Stimulated activated naive B cell treated with anti-CD40 and anti-IgM and Interleukin-4, amounts not matched to agents 10 μg/mL and 1 μg/mL and 100 μg/mL, for 72 hours (primary cell): ENCODE data around the gene NUP214.
"Not testable (repeated sequence)": the region's sequence is repeated elsewhere in the genome, so short reads cannot be mapped to it uniquely, and the experiment has no call there.

Experiments used
- ATAC-seq, 2 donors: fragments of 150-1000 bp; cut with Tn5 transposase; replicated peaks; 2 replicates each; pipeline ENCODE4 v1.10.0; 2021; ENCODE audit warnings: moderate library complexity in 1 of 2
- DNase-seq: peaks from one replicate; pipeline ENCODE4 v3.0.0; 2021
- H3K27ac Mint-ChIP-seq: one replicate; pipeline ENCODE4 v1.8.0; 2022; ENCODE audit warnings: mild to moderate bottlenecking, mixed read lengths
- H3K27me3 Mint-ChIP-seq, 2 donors: one replicate each; pipeline ENCODE4 v1.8.0; 2022; ENCODE audit warnings: mixed read lengths in 2 of 2
- H3K36me3 Mint-ChIP-seq, 2 donors: one replicate each; pipeline ENCODE4 v1.8.0; 2022; ENCODE audit warnings: mixed read lengths in 2 of 2, mild to moderate bottlenecking in 1 of 2
- H3K4me1 Mint-ChIP-seq, 2 donors: one replicate each; pipeline ENCODE4 v1.8.0; 2022; ENCODE audit warnings: mixed read lengths in 2 of 2, mild to moderate bottlenecking in 1 of 2
- H3K4me3 Mint-ChIP-seq, 2 donors: one replicate each; pipeline ENCODE4 v1.8.0; 2022; ENCODE audit warnings: mild to moderate bottlenecking in 2 of 2, mixed read lengths in 2 of 2, moderate library complexity in 1 of 2
- H3K9me3 Mint-ChIP-seq, 2 donors: one replicate each; pipeline ENCODE4 v1.8.0; 2022; ENCODE audit warnings: mixed read lengths in 2 of 2, mild to moderate bottlenecking in 1 of 2

The NUP214 gene

GRCh38 chr9:131238402-131239021 lies 113.1 kb downstream of the NUP214 start:
- H3K9me3 Mint-ChIP-seq: peaks cover 4% of the 10 kb centered on the region in 2 donors
- ATAC-seq (peak; percentile 33 to 41), DNase-seq (peak; percentile 10)
- H3K36me3 Mint-ChIP-seq: peaks cover 16 to 18% of the 10 kb centered on the region in 2 donors
- peak overlapping the region; percentile 79 to 81 for H3K4me3 Mint-ChIP-seq
- H3K27ac Mint-ChIP-seq: peak overlapping the region; percentile 96
- peaks cover 15 to 24% of the 10 kb centered on the region in 2 donors for H3K4me1 Mint-ChIP-seq
- peaks cover 4% of the 10 kb centered on the region in 2 donors for H3K27me3 Mint-ChIP-seq

GRCh38 chr9:131239161-131239975 lies 114.0 kb downstream of the NUP214 start:
- peaks cover 10 to 11% of the 10 kb centered on the region in 2 donors for H3K36me3 Mint-ChIP-seq
- H3K4me3 Mint-ChIP-seq: peak overlapping the region; percentile 67 to 81
- no peak for ATAC-seq
- peaks cover 15 to 24% of the 10 kb centered on the region in 2 donors for H3K4me1 Mint-ChIP-seq
- peaks cover 4% of the 10 kb centered on the region in 2 donors for H3K9me3 Mint-ChIP-seq
- no peak for DNase-seq
- peaks cover 4% of the 10 kb centered on the region in 2 donors for H3K27me3 Mint-ChIP-seq
- H3K27ac Mint-ChIP-seq: peak overlapping the region; percentile 96

- Mint-ChIP-seq H3K27ac (peak overlapping the region; percentile 65), H3K4me1 (peaks cover 15 to 24% of the 10 kb centered on the region in 2 donors), H3K36me3 (peaks cover 3 to 8% of the 10 kb centered on the region in 2 donors), H3K27me3 (peaks cover 4% of the 10 kb centered on the region in 2 donors), H3K4me3 (no peak overlapping the region), H3K9me3 (peaks cover 4% of the 10 kb centered on the region in 2 donors)
- ATAC-seq (no peak), DNase-seq (no peak)
Measured at GRCh38 chr9:131240047-131240921, 114.9 kb downstream of the NUP214 start.

GRCh38 chr9:131244331-131244730 lies 118.9 kb downstream of the NUP214 start:
- not testable (repeated sequence) for H3K4me3 Mint-ChIP-seq, H3K27ac Mint-ChIP-seq, H3K4me1 Mint-ChIP-seq, DNase-seq, H3K36me3 Mint-ChIP-seq, ATAC-seq, H3K27me3 Mint-ChIP-seq, H3K9me3 Mint-ChIP-seq

GRCh38 chr9:131246618-131247017 lies 121.2 kb downstream of the NUP214 start:
- no peak overlapping the region for H3K27ac Mint-ChIP-seq
- ATAC-seq (no peak), DNase-seq (no peak)
- no peaks in the 10 kb centered on the region for H3K36me3 Mint-ChIP-seq
- no peaks in the 10 kb centered on the region for H3K4me1 Mint-ChIP-seq
- no peak overlapping the region for H3K4me3 Mint-ChIP-seq
- no peaks in the 10 kb centered on the region for H3K27me3 Mint-ChIP-seq
- H3K9me3 Mint-ChIP-seq: peaks cover 4% of the 10 kb centered on the region in 2 donors

GRCh38 chr9:131252120-131252519 lies 126.7 kb downstream of the NUP214 start:
- H3K4me3 Mint-ChIP-seq: peak overlapping the region; percentile 79 to 83
- H3K36me3 Mint-ChIP-seq: no peaks in the 10 kb centered on the region
- peak overlapping the region; percentile 94 for H3K27ac Mint-ChIP-seq
- H3K4me1 Mint-ChIP-seq: peaks cover 24 to 43% of the 10 kb centered on the region in 2 donors
- no peak for ATAC-seq
- DNase-seq: no peak
- H3K27me3 Mint-ChIP-seq: no peaks in the 10 kb centered on the region
- H3K9me3 Mint-ChIP-seq: no peaks in the 10 kb centered on the region

- H3K27me3 Mint-ChIP-seq: no peaks in the 10 kb centered on the region
- ATAC-seq (peak; percentile 54 to 59), DNase-seq (peak; percentile 43)
- H3K36me3 Mint-ChIP-seq: peaks cover 3 to 6% of the 10 kb centered on the region in 2 donors
- peak overlapping the region; percentile 21 to 43 for H3K4me3 Mint-ChIP-seq
- no peaks in the 10 kb centered on the region for H3K9me3 Mint-ChIP-seq
- H3K27ac Mint-ChIP-seq: peak overlapping the region; percentile 94
- peaks cover 27 to 52% of the 10 kb centered on the region in 2 donors for H3K4me1 Mint-ChIP-seq
Measured at GRCh38 chr9:131253891-131254491, 128.6 kb downstream of the NUP214 start.

GRCh38 chr9:131254626-131255025 lies 129.2 kb downstream of the NUP214 start:
- Mint-ChIP-seq H3K27ac (peak overlapping the region; percentile 94), H3K36me3 (peaks cover 5 to 9% of the 10 kb centered on the region in 2 donors), H3K4me1 (peaks cover 27 to 52% of the 10 kb centered on the region in 2 donors), H3K4me3 (no peak overlapping the region), H3K27me3 (no peaks in the 10 kb centered on the region), H3K9me3 (no peaks in the 10 kb centered on the region)
- DNase-seq: no peak
- no peak for ATAC-seq

GRCh38 chr9:131255676-131256197 lies 130.4 kb downstream of the NUP214 start:
- H3K9me3 Mint-ChIP-seq: no peaks in the 10 kb centered on the region
- ATAC-seq (no peak), DNase-seq (no peak)
- H3K4me1 Mint-ChIP-seq: peaks cover 29 to 53% of the 10 kb centered on the region in 2 donors
- H3K36me3 Mint-ChIP-seq: peaks cover 15 to 19% of the 10 kb centered on the region in 2 donors
- H3K27me3 Mint-ChIP-seq: no peaks in the 10 kb centered on the region
- H3K27ac Mint-ChIP-seq: peak overlapping the region; percentile 82
- H3K4me3 Mint-ChIP-seq: peak overlapping the region; percentile 63 to 77

GRCh38 chr9:131257266-131258025 lies 132.1 kb downstream of the NUP214 start:
- Mint-ChIP-seq H3K9me3 (no peaks in the 10 kb centered on the region), H3K36me3 (peaks cover 18 to 24% of the 10 kb centered on the region in 2 donors), H3K27ac (peak overlapping the region; percentile 81), H3K4me3 (peak overlapping the region in 1 of 2 donors; percentile 21), H3K4me1 (peaks cover 30 to 65% of the 10 kb centered on the region in 2 donors), H3K27me3 (no peaks in the 10 kb centered on the region)
- ATAC-seq (no peak), DNase-seq (no peak)

GRCh38 chr9:131258186-131258585 lies 132.8 kb downstream of the NUP214 start:
- ATAC-seq (no peak), DNase-seq (no peak)
- no peaks in the 10 kb centered on the region for H3K27me3 Mint-ChIP-seq
- H3K4me1 Mint-ChIP-seq: peaks cover 32 to 66% of the 10 kb centered on the region in 2 donors
- no peaks in the 10 kb centered on the region for H3K9me3 Mint-ChIP-seq
- H3K4me3 Mint-ChIP-seq: no peak overlapping the region
- peaks cover 18 to 30% of the 10 kb centered on the region in 2 donors for H3K36me3 Mint-ChIP-seq
- H3K27ac Mint-ChIP-seq: peak overlapping the region; percentile 21

GRCh38 chr9:131258698-131259431 lies 133.5 kb downstream of the NUP214 start:
- ATAC-seq: no peak
- no peak overlapping the region for H3K4me3 Mint-ChIP-seq
- H3K36me3 Mint-ChIP-seq: peaks cover 18 to 34% of the 10 kb centered on the region in 2 donors
- no peak for DNase-seq
- H3K27ac Mint-ChIP-seq: no peak overlapping the region
- no peaks in the 10 kb centered on the region for H3K9me3 Mint-ChIP-seq
- no peaks in the 10 kb centered on the region for H3K27me3 Mint-ChIP-seq
- peaks cover 33 to 66% of the 10 kb centered on the region in 2 donors for H3K4me1 Mint-ChIP-seq
